NCI-H446 treated with DMSO at 0.1 percent for 48 hours (cell line): ENCODE data around the gene FARP1.

Source experiments
- DNase-seq: peaks from one replicate; lab custom pipeline; 2025; lab: John Stamatoyannopoulos, UW

Gene FARP1

GRCh38 chr13:98142380-98143156 lies at the start of gene FARP1:
FARP1 (plus strand) TSS chr13:98143094; CDS start chr13:98213243, 70,149 bp downstream.
- no peak for DNase-seq

- DNase-seq = no peak
Observed at GRCh38 chr13:98094678-98095266, 48.1 kb upstream of the FARP1 start.

- no peak for DNase-seq
Observed at GRCh38 chr13:98096059-98096458, 46.8 kb upstream of the FARP1 start.

GRCh38 chr13:98097749-98098148 lies 45.1 kb upstream of the FARP1 start:
- DNase-seq = no peak

- DNase-seq = no peak
Observed at GRCh38 chr13:98098516-98098915, 44.4 kb upstream of the FARP1 start.

- no peak for DNase-seq
Observed at GRCh38 chr13:98099627-98100026, 43.3 kb upstream of the FARP1 start.

GRCh38 chr13:98100481-98100880 lies 42.4 kb upstream of the FARP1 start:
- DNase-seq = no peak

- no peak for DNase-seq
Observed at GRCh38 chr13:98103531-98103930, 39.4 kb upstream of the FARP1 start.

- DNase-seq = no peak
Observed at GRCh38 chr13:98103942-98104880, 38.7 kb upstream of the FARP1 start.

- no peak for DNase-seq
Observed at GRCh38 chr13:98105929-98106336, 37.0 kb upstream of the FARP1 start.

GRCh38 chr13:98108341-98108740 lies 34.6 kb upstream of the FARP1 start:
- no peak for DNase-seq

- no peak for DNase-seq
Observed at GRCh38 chr13:98109226-98109853, 33.6 kb upstream of the FARP1 start.

GRCh38 chr13:98110749-98111148 lies 32.1 kb upstream of the FARP1 start:
- no peak for DNase-seq

GRCh38 chr13:98111168-98112098 lies 31.5 kb upstream of the FARP1 start:
- no peak for DNase-seq

- DNase-seq = no peak
Observed at GRCh38 chr13:98112456-98112855, 30.4 kb upstream of the FARP1 start.

GRCh38 chr13:98118865-98119264 lies 24.0 kb upstream of the FARP1 start:
- DNase-seq = no peak

GRCh38 chr13:98123176-98123575 lies 19.7 kb upstream of the FARP1 start:
- no peak for DNase-seq

GRCh38 chr13:98129059-98129746 lies 13.7 kb upstream of the FARP1 start:
- no peak for DNase-seq

- DNase-seq = no peak
Observed at GRCh38 chr13:98133946-98134345, 8.9 kb upstream of the FARP1 start.

GRCh38 chr13:98134901-98135300 lies 8.0 kb upstream of the FARP1 start:
- DNase-seq = no peak
